HG03571 (cell line): ENCODE results near the gene CCDC187.
A peak's percentile ranks its signal among the peaks of the same experiment; 100 is the strongest.

Experiments
- ATAC-seq: cut with Tn5 transposase; IDR thresholded peaks from one replicate; pipeline ENCODE4 v1.9.1; 2021; ENCODE audit not compliant: unreplicated experiment

The CCDC187 gene

DNA sequence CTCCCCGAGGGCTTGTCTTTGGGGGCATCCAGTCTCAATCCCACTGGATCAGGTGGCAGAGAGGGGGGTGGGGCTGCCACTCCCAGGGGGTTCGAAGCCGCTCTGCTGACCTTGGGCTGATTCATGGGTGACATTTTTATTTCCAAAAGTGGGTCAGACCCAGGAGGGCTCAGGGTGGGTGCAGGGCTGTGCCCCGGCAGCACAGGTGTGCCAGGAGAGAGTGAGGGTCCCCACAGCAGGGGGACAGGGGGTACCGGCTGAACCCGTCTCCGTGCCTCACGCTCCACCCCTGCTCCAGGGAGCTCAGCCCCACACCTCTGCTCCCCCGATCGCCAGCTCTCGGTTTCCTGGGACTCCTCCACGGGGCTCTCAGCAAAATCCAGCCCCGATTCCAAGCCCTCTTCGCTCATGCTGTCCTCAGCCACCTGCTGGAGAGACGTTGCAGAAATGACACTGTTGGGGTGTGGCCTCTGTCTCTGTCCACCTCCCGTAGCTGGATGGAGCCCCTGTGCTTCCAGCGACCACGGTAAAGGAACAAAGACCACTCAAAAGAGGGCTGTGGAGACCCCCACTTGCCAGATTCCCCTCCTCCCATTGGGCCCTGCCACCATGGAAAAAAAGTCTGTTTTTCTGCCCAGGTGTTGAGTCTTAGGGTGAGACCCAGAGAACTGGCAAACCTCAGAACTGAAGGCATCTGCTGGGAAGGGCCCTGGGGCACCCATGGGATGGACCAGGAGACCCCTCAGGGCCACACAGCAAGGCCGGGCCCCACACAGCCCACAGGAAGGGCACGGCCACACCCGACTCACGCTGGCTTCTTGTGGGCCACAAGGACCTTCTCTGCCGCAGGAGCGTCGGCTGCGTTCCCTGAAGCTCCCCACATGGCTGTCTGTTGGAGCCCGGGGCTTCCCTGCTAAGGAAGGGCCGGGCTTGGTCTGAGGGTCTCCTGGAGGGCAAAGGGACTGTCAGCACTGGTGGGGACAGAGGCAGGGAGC is 47.7 kb downstream of the CCDC187 start:
- ATAC-seq = no peak

DNA sequence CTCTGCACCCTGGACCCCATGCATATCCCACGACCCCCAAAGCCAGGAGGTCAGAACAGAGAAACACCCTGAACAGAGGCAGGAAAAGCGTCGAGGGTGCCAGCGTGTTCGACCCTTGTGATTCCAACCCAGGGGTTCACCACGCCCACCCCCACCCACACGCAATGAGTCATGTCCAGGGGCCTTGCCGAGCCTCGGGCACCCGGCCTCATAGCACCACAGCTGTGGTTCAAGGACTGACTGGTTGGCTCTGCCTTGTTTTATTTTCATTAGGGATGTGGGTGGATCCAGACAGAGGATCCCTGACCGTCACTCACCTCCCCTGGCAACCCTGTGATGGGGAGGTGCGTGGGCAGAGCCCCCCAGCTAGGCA is 48.7 kb downstream of the CCDC187 start:
- ATAC-seq = no peak

DNA sequence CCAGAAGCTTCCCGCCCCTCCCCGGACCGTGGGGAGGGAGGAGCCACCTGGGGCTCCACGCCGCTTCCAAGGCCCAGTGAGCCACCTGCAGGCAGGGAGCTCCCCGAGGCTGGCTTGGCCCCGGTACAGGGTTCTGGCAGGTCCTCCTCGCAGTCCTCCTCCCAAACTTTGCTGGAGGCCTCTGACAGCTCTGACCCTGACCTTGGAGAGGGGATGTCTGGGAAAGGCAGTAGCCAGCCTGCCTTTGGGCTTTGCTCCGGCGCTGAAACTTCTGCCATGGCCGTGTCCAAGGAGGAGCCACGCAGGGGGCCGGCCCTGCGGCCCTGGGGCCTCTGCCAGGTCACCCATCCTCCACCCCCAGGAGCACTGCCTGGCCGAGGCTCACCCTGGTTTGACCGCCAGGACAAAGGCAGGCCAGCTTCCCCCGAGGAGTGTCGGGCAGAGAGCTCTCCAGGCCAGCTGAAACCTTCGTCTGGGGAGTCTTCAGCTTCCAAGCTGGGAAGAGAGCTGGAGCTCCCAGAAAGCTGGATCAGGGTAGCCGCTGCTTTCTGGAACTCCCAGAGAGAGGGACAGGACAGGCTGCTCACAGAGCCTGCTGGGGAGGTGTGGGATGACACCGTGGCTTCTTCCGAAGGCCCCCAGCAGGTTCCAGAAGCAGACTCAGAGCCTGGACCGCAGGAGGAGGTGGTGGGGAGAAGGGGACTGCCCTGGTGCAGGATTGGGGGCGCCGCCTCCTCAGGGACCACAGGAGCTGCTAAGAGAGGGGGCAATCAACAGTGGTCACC is 49.3 kb downstream of the CCDC187 start:
- ATAC-seq = no peak

DNA sequence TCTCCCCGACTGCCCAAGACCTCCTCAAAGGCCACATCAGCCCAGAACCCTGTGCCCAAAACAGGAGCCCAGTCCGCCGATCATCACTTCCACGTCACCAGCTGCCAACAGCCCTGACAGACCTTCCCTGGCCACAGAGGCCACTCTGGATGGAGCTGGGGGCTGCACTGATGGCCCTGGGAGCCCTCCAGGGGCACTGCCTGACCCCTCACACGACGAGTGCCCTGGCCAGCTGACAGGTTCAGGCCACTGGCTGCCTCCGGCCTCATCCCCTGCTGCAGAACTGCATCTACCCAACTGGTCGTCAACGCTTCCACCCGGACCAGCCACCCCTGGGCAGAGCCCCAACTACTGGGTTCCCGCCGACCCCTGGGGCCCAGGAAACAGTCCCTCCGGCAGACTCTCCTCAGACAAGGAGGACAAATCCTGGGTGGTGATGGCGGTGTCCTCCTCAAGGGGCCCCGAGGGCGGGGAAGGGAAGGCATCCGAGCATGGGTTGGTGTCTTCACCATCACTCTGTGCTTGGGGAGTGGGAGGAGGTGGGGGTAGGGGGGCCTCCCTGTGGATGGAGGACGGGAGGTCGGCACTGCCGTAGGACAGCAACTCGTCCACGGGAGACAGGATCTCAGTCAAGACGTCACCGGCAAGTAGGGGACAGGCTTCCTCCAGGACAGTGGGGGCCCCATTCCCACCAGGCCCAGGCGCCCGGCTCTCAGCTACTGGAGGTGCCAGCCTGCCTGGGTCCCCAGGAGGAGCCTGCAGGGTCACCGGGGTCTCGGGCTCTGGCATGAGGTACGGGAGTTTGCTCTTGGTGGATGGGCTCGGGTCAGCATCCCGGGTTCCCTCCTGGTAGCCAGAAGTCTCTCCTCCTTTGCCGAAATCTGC is 50.4 kb downstream of the CCDC187 start:
- no peak for ATAC-seq

DNA sequence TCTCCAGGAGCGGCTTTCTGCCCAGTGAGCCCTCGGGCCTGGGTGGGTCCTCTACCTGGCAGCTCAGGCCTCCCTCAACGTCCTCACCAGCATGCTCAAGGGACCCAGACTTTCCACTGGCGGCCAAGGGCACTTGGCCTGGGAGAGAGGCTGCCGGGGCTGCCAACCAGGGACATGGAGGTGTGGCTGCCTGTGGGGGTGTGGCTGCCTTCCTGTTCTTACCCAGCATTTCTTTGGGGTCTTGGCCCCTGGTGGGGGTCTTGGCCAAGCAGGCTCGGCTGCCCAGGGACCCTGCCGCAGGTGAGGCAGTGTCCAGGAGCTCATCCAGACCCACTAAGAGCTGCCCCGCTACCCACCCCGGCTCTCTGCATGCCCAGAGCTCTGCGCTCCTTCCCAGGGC is 51.0 kb downstream of the CCDC187 start:
- ATAC-seq = no peak

DNA sequence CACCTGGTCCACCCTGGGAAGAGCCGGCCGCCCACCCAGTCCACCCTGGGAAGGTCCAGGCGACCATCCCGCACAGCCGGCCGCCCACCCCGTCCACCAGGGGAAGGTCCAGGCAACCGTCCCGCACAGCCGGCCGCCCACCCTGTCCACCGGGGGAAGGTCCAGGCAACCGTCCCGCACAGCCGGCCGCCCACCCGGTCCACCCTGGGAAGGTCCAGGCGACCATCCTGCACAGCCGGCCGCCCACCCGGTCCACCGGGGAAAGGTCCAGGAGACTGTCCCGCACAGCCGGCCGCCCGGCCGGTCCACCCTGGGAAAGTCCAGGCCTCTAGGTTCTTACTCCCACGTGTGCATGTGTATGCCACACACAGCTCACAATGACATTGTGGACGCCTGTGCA is 51.6 kb downstream of the CCDC187 start:
- ATAC-seq = no peak

DNA sequence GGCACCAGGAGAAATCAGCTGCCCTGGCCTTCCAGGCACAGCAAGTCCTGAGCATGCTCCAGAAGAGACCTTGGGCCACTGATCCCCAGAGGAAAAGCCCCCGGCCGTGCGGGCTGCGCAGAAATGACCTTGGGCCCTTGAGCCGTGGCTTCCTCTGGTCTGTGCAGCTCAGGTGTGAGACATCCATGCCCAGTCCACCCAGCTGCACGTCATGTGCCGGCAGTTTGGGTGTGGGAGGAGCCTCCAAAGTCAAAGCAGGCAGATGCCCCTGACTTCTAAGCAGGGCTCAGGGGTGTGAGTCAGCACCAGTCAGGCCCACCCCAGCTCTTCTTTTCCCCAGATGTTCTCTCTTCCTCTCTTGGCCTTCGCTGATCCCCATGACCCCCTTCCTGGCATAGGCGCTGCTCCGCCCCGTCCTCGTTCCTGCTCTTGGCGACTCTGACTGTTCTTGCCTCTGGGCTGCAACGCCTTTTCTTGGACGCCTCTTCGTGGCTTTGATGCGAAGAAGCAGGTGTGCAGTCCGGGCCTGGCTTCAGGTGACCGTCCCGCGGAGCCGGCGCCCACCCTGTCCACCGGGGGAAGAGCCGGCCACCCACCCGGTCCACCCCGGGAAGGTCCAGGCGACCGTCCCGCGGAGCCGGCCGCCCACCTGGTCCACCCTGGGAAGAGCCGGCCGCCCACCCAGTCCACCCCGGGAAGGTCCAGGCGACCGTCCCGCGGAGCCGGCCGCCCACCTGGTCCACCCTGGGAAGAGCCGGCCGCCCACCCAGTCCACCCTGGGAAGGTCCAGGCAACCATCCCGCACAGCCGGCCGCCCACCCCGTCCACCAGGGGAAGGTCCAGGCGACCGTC is 52.4 kb downstream of the CCDC187 start:
- no peak for ATAC-seq

DNA sequence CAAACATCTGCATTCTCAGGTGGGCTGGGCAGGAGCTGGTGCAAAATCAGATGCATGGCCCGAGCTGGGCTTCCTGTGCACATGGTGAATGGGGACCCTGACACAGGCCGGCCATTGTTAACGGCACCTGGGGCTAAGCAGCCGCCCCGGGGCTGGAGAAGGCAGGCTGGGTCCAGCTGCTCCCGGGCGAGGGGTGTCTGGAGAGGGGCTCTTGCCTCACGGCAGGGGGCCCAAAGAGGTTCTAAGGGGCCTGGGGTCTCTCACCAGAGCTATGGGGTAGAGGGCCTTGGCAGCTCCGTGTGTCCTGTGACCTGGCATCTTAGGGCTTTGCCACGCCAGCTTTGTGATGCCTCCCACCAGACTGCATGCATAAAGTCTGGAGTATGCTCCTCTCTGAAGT is 53.2 kb downstream of the CCDC187 start:
- no peak for ATAC-seq

DNA sequence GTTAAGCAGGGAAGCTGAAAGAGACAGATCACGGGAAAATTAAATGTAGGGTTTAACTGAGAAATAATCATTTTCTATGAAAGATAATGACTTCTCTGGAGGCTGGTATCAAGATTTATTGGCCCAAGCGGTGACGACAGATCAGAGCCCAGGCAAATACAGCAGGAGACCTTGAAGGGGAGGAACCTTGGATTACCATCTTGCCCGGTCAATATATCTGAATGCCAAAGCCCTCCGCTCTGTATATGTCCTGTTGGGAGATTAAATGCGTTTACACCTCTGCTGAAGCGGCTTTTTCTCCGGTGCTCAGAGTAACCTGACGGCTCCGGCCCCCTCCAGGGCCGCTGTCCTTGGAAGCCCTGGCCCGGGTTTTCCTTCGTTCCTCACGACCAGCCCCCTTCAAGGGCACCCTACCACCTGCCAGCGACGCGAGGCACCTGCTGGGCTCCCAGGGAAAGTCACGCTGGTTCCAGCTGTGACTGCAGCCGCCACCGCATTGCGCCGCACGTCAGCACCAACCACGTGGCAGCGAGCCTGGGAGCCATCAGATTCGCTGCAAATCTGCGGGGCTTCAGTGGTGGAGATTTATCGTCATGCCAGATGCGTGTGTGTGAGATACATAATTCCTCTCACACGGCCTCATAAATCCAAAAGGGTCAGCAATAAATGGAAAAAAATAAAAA is 53.9 kb downstream of the CCDC187 start:
- ATAC-seq = no peak

DNA sequence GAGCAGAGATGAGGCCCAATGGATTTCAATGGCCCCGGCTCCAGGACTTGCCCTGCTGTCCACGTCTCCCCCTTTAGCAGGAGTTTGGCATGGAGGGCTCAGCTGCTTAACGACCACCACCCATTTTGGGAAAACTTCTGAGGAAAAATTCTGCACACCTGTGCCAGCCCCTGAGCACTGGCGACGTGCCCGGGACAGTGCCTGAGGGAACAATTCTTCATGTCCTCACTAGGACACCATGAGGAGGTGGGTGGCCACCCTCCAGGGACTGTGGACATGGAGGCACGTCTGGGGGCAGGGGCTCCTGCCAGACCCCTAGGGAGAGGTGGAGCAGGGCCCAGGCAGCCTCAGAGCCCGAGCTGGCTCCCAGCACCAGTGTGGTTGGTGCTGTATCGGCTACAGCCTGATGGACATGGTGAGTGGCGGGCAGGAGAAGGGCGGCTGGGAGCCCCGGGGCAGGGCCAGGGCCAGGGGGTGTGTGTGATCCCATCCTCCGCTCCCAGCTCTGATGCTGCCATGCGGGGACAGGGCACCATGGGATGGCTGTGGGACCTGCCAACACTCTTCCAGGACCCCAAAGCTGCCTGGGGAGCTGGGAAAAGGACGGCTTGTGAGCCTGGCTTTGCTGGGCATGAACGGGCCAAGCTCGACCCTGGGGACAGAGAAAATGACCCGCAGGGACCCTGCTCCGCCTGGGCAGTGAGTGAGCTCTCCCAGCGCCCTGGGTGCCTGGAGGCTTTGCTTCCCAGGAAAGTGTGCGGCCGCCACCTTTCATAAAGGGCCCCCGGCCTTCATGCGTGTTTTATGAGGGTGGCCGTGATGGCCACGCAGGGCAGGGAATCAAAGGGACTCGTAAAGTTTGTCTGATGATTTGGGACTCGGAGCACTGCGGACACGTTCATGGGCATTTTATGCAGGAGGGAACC is 54.7 kb downstream of the CCDC187 start:
- ATAC-seq = no peak

DNA sequence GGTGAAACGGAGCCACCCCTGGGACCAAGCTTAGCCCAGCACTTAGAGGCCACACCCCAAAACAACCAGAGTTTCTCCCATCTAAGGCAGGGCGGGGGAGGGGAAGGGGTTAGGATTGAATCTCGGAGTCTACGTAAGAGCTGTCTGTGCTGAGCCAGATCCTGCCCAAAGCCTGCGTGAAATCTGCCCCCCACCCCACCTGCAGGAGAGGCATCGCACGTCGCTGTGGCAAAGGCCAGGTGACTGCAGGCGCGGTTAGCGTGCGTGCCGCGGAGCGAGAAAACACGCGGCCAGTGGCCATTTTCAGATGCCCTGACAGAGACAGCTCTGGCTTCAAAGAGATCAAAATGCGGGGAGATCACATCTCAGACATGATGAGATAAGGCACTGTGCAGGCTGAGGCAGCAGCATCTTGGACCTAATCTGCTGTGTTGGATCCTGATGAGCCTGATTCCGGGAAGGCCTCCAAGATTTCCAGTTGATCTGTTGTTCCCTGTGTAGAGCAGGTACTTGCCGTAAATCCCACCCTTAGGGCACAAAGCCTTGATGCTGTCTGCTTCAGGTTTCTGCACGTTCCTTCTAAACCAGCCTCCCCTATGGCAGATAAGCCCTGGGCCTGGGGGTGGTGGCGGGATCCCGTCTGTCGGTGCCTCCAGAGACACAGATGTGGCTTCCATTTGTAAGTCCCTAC is 55.8 kb downstream of the CCDC187 start:
- no peak for ATAC-seq

DNA sequence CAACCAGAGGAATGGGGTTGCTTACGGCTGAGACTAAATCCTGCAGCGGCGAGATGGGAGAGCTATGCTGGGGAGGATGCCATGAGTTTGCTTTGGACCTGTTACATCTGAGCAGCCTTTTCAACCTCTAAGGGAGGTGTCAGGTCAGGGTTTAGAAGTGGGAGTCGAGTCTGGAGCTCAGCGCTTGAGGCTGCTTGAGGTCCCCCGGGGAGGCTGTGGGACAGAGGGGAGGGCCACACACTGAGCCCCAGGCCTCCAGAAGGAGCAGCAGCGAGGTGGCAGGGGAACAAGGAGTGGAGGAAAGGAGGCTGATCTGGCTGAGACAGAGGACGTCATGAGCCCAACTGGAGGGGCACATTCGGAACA is 56.4 kb downstream of the CCDC187 start:
- no peak for ATAC-seq

DNA sequence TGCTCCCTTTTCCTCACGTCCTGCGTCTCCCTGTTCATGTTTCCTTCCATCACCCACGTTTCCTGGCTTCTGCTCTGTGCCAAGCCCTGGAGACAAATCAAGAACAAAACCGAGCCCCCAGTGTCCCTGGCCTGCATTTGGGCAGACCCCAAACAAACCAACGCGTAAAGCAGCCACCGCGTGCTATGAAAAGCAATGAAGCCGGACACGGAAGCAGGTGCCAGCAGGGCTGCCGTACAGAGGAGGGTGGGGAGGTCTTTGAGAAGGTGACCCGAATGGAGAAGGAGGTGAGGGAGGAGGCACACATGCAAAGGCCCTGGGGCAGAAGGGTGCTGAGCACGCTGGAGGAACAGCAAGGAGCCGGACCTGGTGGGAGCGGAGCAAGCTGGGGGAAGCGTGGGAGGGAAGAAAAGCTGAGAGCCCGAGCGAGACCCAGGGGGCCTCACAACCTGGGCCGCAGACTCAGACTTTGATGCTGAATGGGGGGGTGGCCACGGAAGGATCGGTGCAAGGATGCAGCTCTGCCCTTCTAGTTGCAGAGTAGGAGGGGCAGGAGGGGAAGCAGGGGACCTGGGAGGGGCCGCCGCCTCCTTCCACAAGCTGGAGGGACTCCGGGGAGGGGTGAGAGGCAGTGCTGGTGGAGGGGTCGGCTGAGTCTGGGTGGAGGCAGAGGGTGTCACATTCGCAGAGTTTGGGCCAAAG is 56.9 kb downstream of the CCDC187 start:
- no peak for ATAC-seq

DNA sequence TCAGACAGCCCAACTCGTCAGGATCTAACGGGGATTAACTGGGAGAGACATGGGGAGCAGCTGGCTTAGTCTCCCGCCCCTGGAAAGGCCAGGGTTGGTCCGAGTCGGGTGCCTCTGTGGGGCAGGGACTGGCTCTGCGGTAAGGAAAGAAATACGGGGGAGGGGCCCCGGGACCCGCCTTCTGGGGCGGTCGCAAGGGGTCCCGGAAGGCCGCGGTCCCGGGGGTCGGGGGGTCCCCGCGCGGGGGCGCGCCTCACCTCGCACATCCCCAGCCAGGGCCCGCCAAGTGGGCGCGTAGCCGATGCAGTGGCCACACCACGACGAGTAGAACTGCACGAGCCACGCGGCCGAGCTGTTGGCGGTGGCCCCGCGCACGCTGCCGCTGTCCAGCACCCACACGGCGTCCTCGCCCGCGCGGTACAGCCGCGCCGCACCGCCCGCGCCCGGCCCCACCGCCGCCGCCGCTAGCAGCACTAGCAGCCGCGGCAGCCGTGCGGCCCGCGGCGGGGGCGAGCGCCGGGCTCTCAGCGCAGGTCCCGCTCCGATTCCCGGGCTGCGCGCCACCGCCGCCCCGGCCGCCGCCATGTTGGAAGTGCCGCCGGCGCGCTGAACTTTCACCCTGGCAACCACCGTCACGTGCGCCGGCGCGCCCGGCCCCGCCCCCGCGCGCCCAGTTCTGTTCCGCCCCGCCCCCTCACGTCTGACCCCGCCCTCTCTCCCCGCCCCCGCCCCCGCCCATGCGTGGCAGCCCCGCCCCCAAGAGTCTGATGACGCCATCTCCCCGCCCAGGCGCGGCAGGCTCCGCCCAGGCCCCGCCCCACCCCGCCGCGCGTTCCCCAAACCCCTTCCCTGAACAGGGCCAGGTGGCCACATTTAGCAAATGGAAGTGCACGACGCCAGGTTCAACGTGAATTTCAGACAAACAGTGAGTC is 58.4 kb downstream of the CCDC187 start, which contains the start of gene QSOX2:
TSS of gene QSOX2 (minus strand) at position 594 of the 932 bp plus-strand sequence. CDS start at position 585, 9 bp downstream.
- peak; percentile 35 for ATAC-seq

DNA sequence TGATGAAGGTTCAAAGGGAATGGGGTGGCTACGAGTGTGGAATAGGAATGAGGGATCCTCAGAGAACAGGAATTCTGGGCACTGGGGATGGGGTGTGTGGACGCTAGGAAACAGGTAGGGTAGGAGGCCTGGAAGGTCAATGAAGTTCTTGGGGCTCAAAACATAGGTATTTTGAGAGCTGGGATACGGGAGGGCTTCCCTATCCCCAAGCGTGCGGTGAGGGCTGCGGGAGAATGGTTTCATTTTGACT is 59.0 kb downstream of the CCDC187 start:
- no peak for ATAC-seq
